OCI-LY3 (cell line): Measurements from ENCODE around the gene ALDH16A1.

ENCODE experiments used
- H2AFZ ChIP-seq: fragments of 200-600, 300-600 bp; shearing (Covaris generic); 2 replicates; pipeline ENCODE4 v1.6.0; 2014; ENCODE audit warnings: antibody characterized with exemption, low read depth, low read length
- H3K27ac ChIP-seq: fragments of 200-600, 300-600 bp; sonication (generic); 2 replicates; pipeline ENCODE4 v1.5.1; 2014; ENCODE audit warnings: mild to moderate bottlenecking, low read length, moderate library complexity, mixed read lengths
- H3K27me3 ChIP-seq: fragments of 200-600, 300-600 bp; sonication (generic); 2 replicates; pipeline ENCODE4 v1.6.1; 2014; ENCODE audit warnings: low read depth, low read length, mixed read lengths
- H3K36me3 ChIP-seq: fragments of 200-600, 300-600 bp; sonication (generic); replicated peaks from 2 replicates; pipeline ENCODE3; 2014; ENCODE audit warnings: low read depth, low read length, mixed read lengths
- H3K4me1 ChIP-seq: fragments of 300-600, 200-600 bp; sonication (generic); 2 replicates; pipeline ENCODE4 v1.6.1; 2014; ENCODE audit warnings: low read length, mixed read lengths
- H3K4me2 ChIP-seq: fragments of 200-600, 300-600 bp; sonication (generic); 2 replicates; pipeline ENCODE4 v1.6.1; 2014; ENCODE audit warnings: low read length, mixed read lengths
- H3K4me3 ChIP-seq: fragments of 300-600, 200-600 bp; sonication (generic); 2 replicates; pipeline ENCODE4 v1.5.1; 2014; ENCODE audit warnings: antibody characterized with exemption, mild to moderate bottlenecking, low read length, moderate library complexity
- H3K79me2 ChIP-seq: fragments of 300-600, 200-600 bp; shearing (Covaris generic); 2 replicates; pipeline ENCODE4 v1.6.1; 2014; ENCODE audit warnings: mild to moderate bottlenecking, low read length, mixed read lengths
- H3K9ac ChIP-seq: fragments of 300-600, 200-600 bp; shearing (Covaris generic); 2 replicates; pipeline ENCODE4 v1.6.0; 2014; ENCODE audit warnings: mild to moderate bottlenecking, low read length, moderate library complexity
- H3K9me3 ChIP-seq: fragments of 200-600, 300-600 bp; shearing (Covaris generic); 2 replicates; pipeline ENCODE4 v1.6.1; 2014; ENCODE audit warnings: low read length, mixed read lengths; ENCODE audit not compliant: insufficient read depth
- H4K20me1 ChIP-seq: fragments of 200-600, 300-600 bp; sonication (generic); 2 replicates; pipeline ENCODE4 v1.6.1; 2016; ENCODE audit warnings: low read length, mixed read lengths; ENCODE audit not compliant: insufficient read depth
- CTCF ChIP-seq: fragments of 200-600, 300-600 bp; sonication (generic); IDR thresholded peaks from 2 replicates; pipeline ENCODE4 v1.5.1; 2014; ENCODE audit warnings: antibody characterized with exemption, low read length, low read depth
- EZH2phosphoT487 ChIP-seq: fragments of 200-600 bp; shearing (Covaris generic); IDR thresholded peaks from 2 replicates; pipeline ENCODE4 v1.6.1; 2018; ENCODE audit warnings: antibody characterized with exemption, mixed run types, low read depth

The ALDH16A1 gene

GRCh38 chr19:49491030-49491803 lies 38.2 kb downstream of the ALDH16A1 start:
- H2AFZ ChIP-seq = no peak overlapping the region
- no peak overlapping the region for H3K4me3 ChIP-seq
- H3K27me3 ChIP-seq = no peaks in the 10 kb centered on the region
- 0 out of 2 replicates have a peak overlapping the region, but pooled peaks have one; percentile 83 for H3K27ac ChIP-seq
- H3K36me3 ChIP-seq = peaks cover 54% of the 10 kb centered on the region
- H3K9me3 ChIP-seq = no peaks in the 10 kb centered on the region
- TF ChIP-seq CTCF = no peak
- TF ChIP-seq EZH2phosphoT487 = no peak
- H4K20me1 ChIP-seq = peaks cover 34% of the 10 kb centered on the region
- no peak overlapping the region for H3K9ac ChIP-seq
- no peak overlapping the region for H3K4me2 ChIP-seq
- peaks cover 25% of the 10 kb centered on the region for H3K4me1 ChIP-seq
- peaks cover 47% of the 10 kb centered on the region for H3K79me2 ChIP-seq

GRCh38 chr19:49491804-49492572 lies 39.0 kb downstream of the ALDH16A1 start:
- TF ChIP-seq EZH2phosphoT487 (no peak), CTCF (no peak)
- Histone ChIP-seq H2AFZ (no peak overlapping the region), H3K4me1 (peaks cover 21% of the 10 kb centered on the region), H3K27me3 (no peaks in the 10 kb centered on the region), H3K36me3 (peaks cover 60% of the 10 kb centered on the region), H3K4me2 (no peak overlapping the region), H3K79me2 (peaks cover 50% of the 10 kb centered on the region), H3K27ac (peak overlapping the region; percentile 39), H3K9me3 (no peaks in the 10 kb centered on the region), H4K20me1 (peaks cover 34% of the 10 kb centered on the region), H3K4me3 (no peak overlapping the region), H3K9ac (no peak overlapping the region)

GRCh38 chr19:49492573-49493405 lies 39.8 kb downstream of the ALDH16A1 start:
- Histone ChIP-seq H3K27me3 (no peaks in the 10 kb centered on the region), H3K9me3 (no peaks in the 10 kb centered on the region), H3K4me1 (peaks cover 28% of the 10 kb centered on the region), H3K4me2 (no peak overlapping the region), H3K9ac (no peak overlapping the region), H3K79me2 (peaks cover 53% of the 10 kb centered on the region), H4K20me1 (peaks cover 36% of the 10 kb centered on the region), H3K36me3 (peaks cover 66% of the 10 kb centered on the region), H3K4me3 (no peak overlapping the region), H2AFZ (no peak overlapping the region), H3K27ac (peak overlapping the region; percentile 39)
- no peak for TF ChIP-seq CTCF
- TF ChIP-seq EZH2phosphoT487 = no peak
